Kidney (tissue), 22 donors: ENCODE measurements around the gene BAZ2A. TPM values are rescaled to one million over a fixed set of nuclear protein-coding genes. Genes with fewer than 3 reads are reported as not detected.

ENCODE experiments used
- DNase-seq, 5 donors: peaks; one replicate each; pipeline ENCODE4 v3.0.0-alpha.2; 2013 to 2020
- FAIRE-seq: peaks from 2 replicates; lab custom pipeline; 2012; peaks lifted over from hg19 to GRCh38; lab: Jason Lieb, UNC
- H3K27ac ChIP-seq, 2 donors: one replicate each; pipeline ENCODE4 v1.7.0; 2013; ENCODE audit warnings: low read depth in 2 of 2, low read length in 2 of 2, inconsistent platforms in 1 of 2
- H3K27me3 ChIP-seq: one replicate; pipeline ENCODE4 v1.7.1; 2013; ENCODE audit warnings: low read length, inconsistent platforms; ENCODE audit not compliant: control insufficient read depth, insufficient read depth
- H3K36me3 ChIP-seq, 3 donors: one replicate each; pipeline versions ENCODE4 v1.7.0 to v1.7.1; 2013; ENCODE audit warnings: low read length in 3 of 3, control low read depth in 1 of 3, inconsistent platforms in 1 of 3; ENCODE audit not compliant: insufficient read depth in 3 of 3, control insufficient read depth in 2 of 3
- H3K4me1 ChIP-seq, 3 donors: one replicate each; pipeline versions ENCODE4 v1.7.0 to v1.7.1; 2013; ENCODE audit warnings: low read length in 3 of 3, inconsistent platforms in 1 of 3, low read depth in 1 of 3; ENCODE audit not compliant: control insufficient read depth in 2 of 3, insufficient read depth in 2 of 3
- H3K4me3 ChIP-seq, 3 donors: one replicate each; pipeline versions ENCODE4 v1.7.0 to v1.8.1; 2013; ENCODE audit warnings: low read length in 3 of 3, control low read depth in 1 of 3, inconsistent platforms in 1 of 3
- H3K9ac ChIP-seq, 3 donors: one replicate each; pipeline versions ENCODE4 v1.7.0 to v1.7.1; 2013; ENCODE audit warnings: low read length in 3 of 3, control low read depth in 1 of 3, inconsistent platforms in 1 of 3
- H3K9me3 ChIP-seq, 3 donors: one replicate each; pipeline versions ENCODE4 v1.7.0 to v1.7.1; 2013; ENCODE audit warnings: low read length in 3 of 3, control low read depth in 1 of 3, inconsistent platforms in 1 of 3; ENCODE audit not compliant: control insufficient read depth in 2 of 3, insufficient read depth in 1 of 3
- intact Hi-C: fragments of 100-400 bp; cut with DNase I; formaldehyde crosslinking; loops from one replicate; pipeline ENCODE4 v1.11.1; 2022
- long read RNA-seq, 10 donors: library from polyadenylated mRNA in 1 of 10; unstranded in 1 of 10; transcript quantifications; one replicate each; pipeline ENCODE4 v2.0.0 and lab custom pipeline, GENCODE V29; 2021 to 2026
- polyA plus RNA-seq: library from polyadenylated mRNA; stranded (reverse); fragments of 350-450 nt; fragmentation: Illumina TruSeq; extraction: RNeasy Lipid Tissue Mini Kit (QIAGEN cat#74804); gene quantifications from one replicate; pipeline ENCODE4 v1.2.3, GENCODE V29; 2014; ENCODE audit warnings: low read depth, low replicate concordance; ENCODE audit not compliant: insufficient read depth
- total RNA-seq: library from RNA; stranded (reverse); fragmentation: NEBNext Ultra II Directional; extraction: Animal tissue kit (Norgen Biotek cat#: 25700); gene quantifications from one replicate; pipeline ENCODE4 v1.2.1, GENCODE V29; 2021
- TF ChIP-seq, protein P1 (sequence below): IDR thresholded peaks from 3 replicates; pipeline ENCODE4 v1.5.1; 2012; ENCODE audit warnings: mild to moderate bottlenecking, moderate library complexity, borderline replicate concordance; ENCODE audit not compliant: insufficient read depth; ENCODE audit errors: extremely low read depth
- donor health status: control.
- donor health status: control.
- donor health status: control.
- donor health status: control.
- donor health status: control.
- donor health status: DM: yes; HTN: yes; CAD: no.
- donor health status: Normal renal cell carcinoma (clear cell type).

BAZ2A gene
- total RNA-seq (98.6 TPM), polyA plus RNA-seq (10.5 TPM)
- long read RNA-seq, donor 1, partial matches to known transcripts: 46 of 47 reads
- long read RNA-seq, donor 1, other reads (novel, unspliced or antisense): 0 of 47 reads
- long read RNA-seq, donor 2, partial matches to known transcripts: 5 of 6 reads
- long read RNA-seq, donor 2, other reads (novel, unspliced or antisense): 0 of 6 reads
- long read RNA-seq, donor 3, partial matches to known transcripts: 13 of 14 reads
- long read RNA-seq, donor 3, other reads (novel, unspliced or antisense): 0 of 14 reads
- long read RNA-seq, donor 4, partial matches to known transcripts: 0 of 1 reads
- long read RNA-seq, donor 4, other reads (novel, unspliced or antisense): 0 of 1 reads
- long read RNA-seq, donor 5: 0 reads
- long read RNA-seq, donor 6: 0 reads
- long read RNA-seq, donor 7, partial matches to known transcripts: 10 of 35 reads
- long read RNA-seq, donor 7, other reads (novel, unspliced or antisense): 24 of 35 reads
- long read RNA-seq, donor 8, partial matches to known transcripts: 7 of 8 reads
- long read RNA-seq, donor 8, other reads (novel, unspliced or antisense): 0 of 8 reads
- long read RNA-seq, donor 9, partial matches to known transcripts: 0 of 1 reads
- long read RNA-seq, donor 9, other reads (novel, unspliced or antisense): 0 of 1 reads
- long read RNA-seq, donor 10, partial matches to known transcripts: 30 of 33 reads
- long read RNA-seq, donor 10, other reads (novel, unspliced or antisense): 0 of 33 reads

DNA sequence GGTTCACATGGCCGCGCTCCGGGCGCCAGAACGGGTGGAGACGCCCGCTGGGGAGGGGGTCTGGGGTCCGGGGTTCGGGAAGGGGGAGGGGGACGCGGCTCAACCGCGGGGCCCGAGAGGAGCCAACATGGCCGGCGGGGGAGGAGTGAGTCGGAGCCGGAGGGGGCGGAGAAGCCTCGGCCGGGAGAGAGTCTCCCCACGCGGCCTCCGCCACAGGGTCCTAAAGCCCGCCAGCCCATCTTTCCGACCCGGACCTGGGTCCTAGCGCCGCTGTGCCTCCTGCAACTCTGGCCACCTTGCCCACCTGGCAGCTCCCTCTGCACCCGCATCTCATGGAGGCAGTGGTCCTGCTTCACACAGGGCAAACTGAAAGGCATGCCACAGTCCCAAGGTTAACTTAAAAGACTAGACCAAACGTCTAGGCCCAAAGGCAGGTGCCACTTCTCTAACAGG is at the start of gene BAZ2A:
Gene BAZ2A (minus strand): TSS at position 147 of the 453 bp plus-strand sequence. CDS start 12,796 bp downstream, outside the sequence.
- FAIRE-seq (no peak), DNase-seq (peak; percentile 92 to 97 (median 96))
- no peaks in the 10 kb centered on the region for H3K27me3 ChIP-seq
- peak within 1 kb of the TSS; percentile 92 to 96 (median 93) for H3K9ac ChIP-seq
- intact Hi-C loops: no loop called here
- H3K4me3 ChIP-seq: peak within 1 kb of the TSS; percentile 75 to 97 (median 94)
- peaks cover 0 to 5% (median 0%) of the 10 kb centered on the region in 3 donors for H3K36me3 ChIP-seq
- H3K27ac ChIP-seq: peak within 1 kb of the TSS; percentile 90 to 93
- H3K4me1 ChIP-seq: peaks cover 0 to 37% (median 26%) of the 10 kb centered on the region in 3 donors
- TF ChIP-seq, protein P1, sequence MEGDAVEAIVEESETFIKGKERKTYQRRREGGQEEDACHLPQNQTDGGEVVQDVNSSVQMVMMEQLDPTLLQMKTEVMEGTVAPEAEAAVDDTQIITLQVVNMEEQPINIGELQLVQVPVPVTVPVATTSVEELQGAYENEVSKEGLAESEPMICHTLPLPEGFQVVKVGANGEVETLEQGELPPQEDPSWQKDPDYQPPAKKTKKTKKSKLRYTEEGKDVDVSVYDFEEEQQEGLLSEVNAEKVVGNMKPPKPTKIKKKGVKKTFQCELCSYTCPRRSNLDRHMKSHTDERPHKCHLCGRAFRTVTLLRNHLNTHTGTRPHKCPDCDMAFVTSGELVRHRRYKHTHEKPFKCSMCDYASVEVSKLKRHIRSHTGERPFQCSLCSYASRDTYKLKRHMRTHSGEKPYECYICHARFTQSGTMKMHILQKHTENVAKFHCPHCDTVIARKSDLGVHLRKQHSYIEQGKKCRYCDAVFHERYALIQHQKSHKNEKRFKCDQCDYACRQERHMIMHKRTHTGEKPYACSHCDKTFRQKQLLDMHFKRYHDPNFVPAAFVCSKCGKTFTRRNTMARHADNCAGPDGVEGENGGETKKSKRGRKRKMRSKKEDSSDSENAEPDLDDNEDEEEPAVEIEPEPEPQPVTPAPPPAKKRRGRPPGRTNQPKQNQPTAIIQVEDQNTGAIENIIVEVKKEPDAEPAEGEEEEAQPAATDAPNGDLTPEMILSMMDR: no peak
- H3K9me3 ChIP-seq: no peaks in the 10 kb centered on the region

DNA sequence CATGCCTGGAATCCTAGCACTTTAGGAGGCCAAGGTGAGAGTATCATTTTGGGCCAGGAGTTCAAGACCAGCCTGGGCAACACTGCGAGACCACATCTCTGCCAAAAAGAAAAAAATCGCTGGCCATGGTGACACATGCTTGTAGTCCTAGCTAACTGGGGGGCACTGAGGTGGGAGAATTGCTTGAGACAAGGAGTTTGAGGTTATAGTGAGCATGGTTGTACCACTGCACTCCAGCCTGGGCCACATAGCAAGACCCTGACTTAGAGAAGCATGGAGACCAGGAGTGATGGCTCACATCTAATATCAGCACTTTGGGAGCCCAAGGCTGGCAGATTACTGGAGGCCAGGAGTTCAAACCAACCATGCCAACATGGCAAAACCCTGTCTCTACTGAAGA is 48.7 kb upstream of the BAZ2A start:
- Histone ChIP-seq H3K9me3 (no peaks in the 10 kb centered on the region), H3K27ac (no peak overlapping the region), H3K4me1 (peaks cover 0 to 10% (median 9%) of the 10 kb centered on the region in 3 donors), H3K4me3 (no peak overlapping the region), H3K27me3 (no peaks in the 10 kb centered on the region), H3K36me3 (no peaks in the 10 kb centered on the region), H3K9ac (no peak overlapping the region)
- TF ChIP-seq, protein P1: no peak
- intact Hi-C loops: no loop called here
- FAIRE-seq: no peak
- peak in 1 of 5 donors; percentile 2 for DNase-seq

DNA sequence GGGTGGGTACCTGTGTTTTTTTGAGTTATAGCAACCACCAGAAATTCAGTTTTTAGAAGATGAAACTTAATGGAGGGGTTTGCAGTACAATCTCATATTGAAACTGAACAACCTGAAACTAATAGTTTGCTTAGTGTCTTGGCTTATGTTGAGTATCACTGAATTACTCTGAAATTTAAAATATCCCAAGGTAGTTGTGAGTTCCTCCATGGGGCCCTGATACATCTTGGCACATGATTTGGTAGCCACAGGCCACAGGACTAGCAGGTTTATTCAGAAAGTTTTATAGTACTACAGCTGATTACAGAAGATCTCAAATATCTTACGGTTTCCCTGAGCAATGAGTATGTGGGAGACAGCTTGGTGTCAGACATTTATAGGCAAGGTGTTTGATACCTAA is 47.6 kb upstream of the BAZ2A start:
- TF ChIP-seq, protein P1: no peak
- H3K27me3 ChIP-seq: no peaks in the 10 kb centered on the region
- no peak overlapping the region for H3K27ac ChIP-seq
- DNase-seq: no peak
- no peak for FAIRE-seq
- H3K36me3 ChIP-seq: no peaks in the 10 kb centered on the region
- H3K4me1 ChIP-seq: peaks cover 0 to 10% (median 9%) of the 10 kb centered on the region in 3 donors
- no peaks in the 10 kb centered on the region for H3K9me3 ChIP-seq
- H3K9ac ChIP-seq: no peak overlapping the region
- intact Hi-C loops: no loop called here
- H3K4me3 ChIP-seq: no peak overlapping the region
